Left hindlimb (tissue), 1 donor: ENCODE data around the gene UCK2.

Experiments
- DNase-seq: peaks from one replicate; pipeline ENCODE4 v3.0.0-alpha.2; 2018

Gene UCK2

GRCh38 chr1:165947797-165948455 is 120.5 kb downstream of the UCK2 start:
- DNase-seq, result no peak

GRCh38 chr1:165949335-165950130 is 122.1 kb downstream of the UCK2 start:
- DNase-seq, result peak; percentile 51

DNA sequence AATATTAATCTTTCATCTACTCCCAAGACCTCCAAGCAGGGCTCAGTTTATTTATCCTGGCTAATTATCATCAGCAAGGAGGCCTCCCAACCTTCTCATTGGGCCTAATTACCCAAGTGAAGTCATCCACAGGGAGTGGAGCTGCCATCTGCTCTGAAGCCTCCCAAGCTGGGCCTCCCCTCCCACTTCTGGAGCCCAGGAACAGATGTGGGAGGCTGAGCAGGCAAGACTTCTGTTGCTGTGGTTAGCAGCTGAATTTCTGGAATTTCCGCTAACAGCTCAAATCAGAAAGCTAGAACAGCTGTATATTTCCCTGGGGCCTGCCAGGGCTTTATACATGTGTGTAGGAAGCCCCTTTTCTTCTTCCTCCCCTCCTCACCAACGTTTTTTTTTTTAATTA is 127.5 kb downstream of the UCK2 start:
- DNase-seq, result peak; percentile 73

- DNase-seq, result no peak
These were observed 130.9 kb downstream of the UCK2 start for GRCh38 chr1:165958306-165958705.

DNA sequence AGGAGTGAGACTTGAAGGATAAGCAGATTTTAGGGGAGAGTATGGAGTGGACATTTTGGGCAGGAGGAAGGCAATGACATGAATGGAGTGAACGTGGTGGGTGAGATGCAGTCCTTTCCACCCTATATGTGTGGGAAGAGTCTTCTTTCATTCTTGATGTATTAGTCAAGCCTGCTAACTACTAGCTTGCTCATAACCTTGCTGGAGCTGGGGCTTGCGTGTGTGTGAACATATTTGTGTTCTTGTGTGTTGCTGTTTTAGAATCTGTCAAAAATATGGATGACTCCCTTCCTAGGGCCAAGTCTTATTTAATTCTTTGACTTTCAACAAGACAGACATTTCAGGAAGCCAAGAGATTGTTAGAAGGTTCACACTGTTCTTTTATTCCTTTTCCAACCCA is 132.7 kb downstream of the UCK2 start:
- DNase-seq, result no peak

DNA sequence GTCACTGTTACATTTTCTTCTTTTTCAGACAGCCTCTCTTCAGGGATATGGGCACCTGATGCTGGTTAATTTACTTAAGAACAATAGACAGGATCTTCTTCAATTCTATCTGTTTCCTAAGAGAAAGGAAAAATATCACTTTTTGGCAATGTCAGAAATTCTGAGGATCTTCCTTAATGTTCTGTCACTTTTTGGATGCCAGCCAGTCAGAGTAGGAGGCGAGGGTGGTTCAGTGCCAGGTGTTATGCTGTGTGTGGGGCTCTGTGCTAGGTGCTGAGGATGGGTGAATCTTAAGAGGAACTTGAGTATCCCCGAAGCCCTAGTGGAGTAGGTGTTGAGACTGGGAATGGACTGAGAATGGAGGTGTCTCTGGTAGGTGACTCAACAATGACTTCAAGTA is 133.5 kb downstream of the UCK2 start:
- DNase-seq, result no peak
